HepG2 (cell line): Measurements from ENCODE around the gene SLC7A6OS. TPM values are rescaled to one million over a fixed set of nuclear protein-coding genes. Genes with fewer than 3 reads are reported as not detected.

ENCODE experiments used
- ATF7 ChIP-seq, 2 experiments: fragments of 450-650 bp in 1 of 2; sonication (generic) in 1 of 2; formaldehyde crosslinking in 1 of 2; IDR thresholded peaks; 2 replicates each; pipeline versions ENCODE4 v1.4.0 to v1.6.1; 2016 to 2020; ENCODE audit warnings: antibody characterized with exemption in 1 of 2, mild to moderate bottlenecking in 1 of 2, missing genetic modification reagents in 1 of 2
- ETV5 ChIP-seq: IDR thresholded peaks from 2 replicates; pipeline ENCODE4 v1.6.1; 2018; ENCODE audit warnings: missing biosample characterization, missing genetic modification reagents, inconsistent platforms, borderline replicate concordance
- HNRNPH1 ChIP-seq: fragments of 200-400 bp; formaldehyde crosslinking; optimal IDR thresholded peaks from 2 replicates; pipeline ENCODE3; 2017; ENCODE audit warnings: mild to moderate bottlenecking, low read depth, low read length
- KDM4B ChIP-seq: sonication (generic); formaldehyde crosslinking; IDR thresholded peaks from 2 replicates; pipeline ENCODE4 v1.4.0; 2020; ENCODE audit warnings: missing genetic modification reagents
- KLF15 ChIP-seq: sonication (generic); formaldehyde crosslinking; IDR thresholded peaks from 2 replicates; pipeline ENCODE4 v1.8.1; 2023; ENCODE audit warnings: borderline replicate concordance, mild to moderate bottlenecking, inconsistent platforms, missing genetic modification reagents, mixed read lengths
- SALL2 ChIP-seq: sonication (generic); formaldehyde crosslinking; IDR thresholded peaks from 2 replicates; pipeline ENCODE4 v1.8.1; 2023; ENCODE audit warnings: mild to moderate bottlenecking, missing genetic modification reagents, inconsistent platforms
- TCF7L2 ChIP-seq: IDR thresholded peaks from 2 replicates; pipeline ENCODE4 v1.6.1; 2011; ENCODE audit warnings: mild to moderate bottlenecking, low read depth, low read length, moderate library complexity
- ZBTB37 ChIP-seq: sonication (generic); formaldehyde crosslinking; IDR thresholded peaks from 2 replicates; pipeline ENCODE4 v1.4.0; 2020; ENCODE audit warnings: mild to moderate bottlenecking, missing genetic modification reagents
- ZBTB38 ChIP-seq: sonication (generic); formaldehyde crosslinking; IDR thresholded peaks from 2 replicates; pipeline ENCODE4 v1.5.1; 2020; ENCODE audit warnings: mild to moderate bottlenecking, missing genetic modification reagents
- ZBTB40 ChIP-seq, 2 experiments: fragments of 450-650 bp in 1 of 2; sonication (generic) in 1 of 2; formaldehyde crosslinking in 1 of 2; IDR thresholded peaks; 2 replicates each; pipeline versions ENCODE4 v1.6.1 to v1.8.0; 2016 to 2022; ENCODE audit warnings: antibody characterized with exemption in 1 of 2, mild to moderate bottlenecking in 1 of 2, missing genetic modification reagents in 1 of 2
- ZFP36L2 ChIP-seq: sonication (generic); formaldehyde crosslinking; IDR thresholded peaks from 2 replicates; pipeline ENCODE4 v1.4.0; 2020; ENCODE audit warnings: missing genetic modification reagents
- ZNF616 ChIP-seq: sonication (generic); formaldehyde crosslinking; IDR thresholded peaks from 2 replicates; pipeline ENCODE4 v1.5.0; 2020; ENCODE audit warnings: low read depth, mild to moderate bottlenecking, missing genetic modification reagents
- ZNF781 ChIP-seq: sonication (generic); formaldehyde crosslinking; IDR thresholded peaks from 2 replicates; pipeline ENCODE4 v1.5.1; 2020; ENCODE audit warnings: borderline replicate concordance, mild to moderate bottlenecking, missing genetic modification reagents; ENCODE audit errors: not compliant biosample characterization
- polyA plus RNA-seq, 8 experiments: library from polyadenylated mRNA; depleted of rRNA in 3 of 8; stranded (reverse) in 7 of 8; unstranded in 1 of 8; fragments of >200 nt; fragmentation: Illumina TruSeq in 4 of 8; extraction: Trizol in 4 of 8; gene quantifications; 2 replicates each; pipeline versions ENCODE4 v1.2.1 to v1.2.3, GENCODE V29; 2011 to 2016; ENCODE audit warnings: low read depth in 4 of 8, missing spikeins in 1 of 8, mixed read lengths in 1 of 8; ENCODE audit not compliant: insufficient read depth in 1 of 8
- total RNA-seq, 5 experiments: library from RNA; depleted of rRNA; stranded (reverse); fragments of >200 nt; fragmentation: Illumina TruSeq; extraction: Trizol; gene quantifications; 2 replicates each; pipeline ENCODE4 v1.2.3, GENCODE V29; 2016; ENCODE audit warnings: low read depth in 1 of 5
- TF ChIP-seq, protein P1 (sequence below): sonication (generic); formaldehyde crosslinking; IDR thresholded peaks from 2 replicates; pipeline ENCODE4 v1.5.0; 2020; ENCODE audit warnings: mild to moderate bottlenecking, missing genetic modification reagents

Gene SLC7A6OS
- total and polyA plus RNA-seq, 2 of the 13 experiments (the other 11 are each of a cell fraction or from before 2014, with no cell fraction given): 11.2 to 21.5 TPM

GRCh38 chr16:68263559-68264127 is 47.1 kb downstream of the SLC7A6OS start (continued):
- TF ChIP-seq ZBTB37 (CRISPR knock-in tag): 0 out of 2 replicates have a peak, but pooled peaks have one; percentile 45
- TF ChIP-seq ZFP36L2 (CRISPR knock-in tag): no peak
- TF ChIP-seq ZBTB40 (IDR thresholded peaks at IDR 0.05): no peak
- no peak for TF ChIP-seq ZBTB40 (CRISPR knock-in tag; IDR thresholded peaks at IDR 0.05)
- no peak for TF ChIP-seq KLF15
- 0 out of 2 replicates have a peak, but pooled peaks have one; percentile 4 for TF ChIP-seq ZBTB38 (CRISPR knock-in tag)
- no peak for TF ChIP-seq KDM4B
- TF ChIP-seq, protein P1, sequence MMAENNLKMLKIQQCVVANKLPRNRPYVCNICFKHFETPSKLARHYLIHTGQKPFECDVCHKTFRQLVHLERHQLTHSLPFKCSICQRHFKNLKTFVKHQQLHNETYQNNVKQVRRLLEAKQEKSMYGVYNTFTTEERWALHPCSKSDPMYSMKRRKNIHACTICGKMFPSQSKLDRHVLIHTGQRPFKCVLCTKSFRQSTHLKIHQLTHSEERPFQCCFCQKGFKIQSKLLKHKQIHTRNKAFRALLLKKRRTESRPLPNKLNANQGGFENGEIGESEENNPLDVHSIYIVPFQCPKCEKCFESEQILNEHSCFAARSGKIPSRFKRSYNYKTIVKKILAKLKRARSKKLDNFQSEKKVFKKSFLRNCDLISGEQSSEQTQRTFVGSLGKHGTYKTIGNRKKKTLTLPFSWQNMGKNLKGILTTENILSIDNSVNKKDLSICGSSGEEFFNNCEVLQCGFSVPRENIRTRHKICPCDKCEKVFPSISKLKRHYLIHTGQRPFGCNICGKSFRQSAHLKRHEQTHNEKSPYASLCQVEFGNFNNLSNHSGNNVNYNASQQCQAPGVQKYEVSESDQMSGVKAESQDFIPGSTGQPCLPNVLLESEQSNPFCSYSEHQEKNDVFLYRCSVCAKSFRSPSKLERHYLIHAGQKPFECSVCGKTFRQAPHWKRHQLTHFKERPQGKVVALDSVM (CRISPR knock-in tag): peak; percentile 49
- TF ChIP-seq HNRNPH1: no peak
- TF ChIP-seq TCF7L2: no peak
- peak; percentile 55 for TF ChIP-seq ZNF781 (CRISPR knock-in tag)
- TF ChIP-seq ATF7 (IDR thresholded peaks at IDR 0.05): no peak
- no peak for TF ChIP-seq ATF7 (CRISPR knock-in tag; IDR thresholded peaks at IDR 0.05)
- no peak for TF ChIP-seq ETV5 (CRISPR knock-in tag)
- TF ChIP-seq SALL2 (CRISPR knock-in tag): no peak
- no peak for TF ChIP-seq ZNF616 (CRISPR knock-in tag)
